Fibroblast of villous mesenchyme (primary cell): ENCODE data around the gene IL4. TPM values are rescaled to one million over a fixed set of nuclear protein-coding genes. Genes with fewer than 3 reads are reported as not detected.

ENCODE experiments used
- DNase-seq: peaks from one replicate; pipeline ENCODE4 v3.0.0-alpha.2; 2010; ENCODE audit warnings: low read depth
- H3K4me3 ChIP-seq: 2 replicates; pipeline ENCODE4 v1.5.1; 2011; ENCODE audit warnings: low read depth, mild to moderate bottlenecking, low read length
- total RNA-seq: library from RNA; depleted of rRNA; stranded (reverse); fragments of >200 nt; gene quantifications from 2 replicates; pipeline ENCODE4 v1.2.3, GENCODE V29; 2012
- TF ChIP-seq, protein P1 (sequence below): IDR thresholded peaks from 2 replicates; pipeline ENCODE4 v1.5.1; 2012; ENCODE audit warnings: low read depth, mild to moderate bottlenecking, low read length; ENCODE audit not compliant: insufficient read depth

IL4 gene
- total RNA-seq, 1 donor = not detected

DNA sequence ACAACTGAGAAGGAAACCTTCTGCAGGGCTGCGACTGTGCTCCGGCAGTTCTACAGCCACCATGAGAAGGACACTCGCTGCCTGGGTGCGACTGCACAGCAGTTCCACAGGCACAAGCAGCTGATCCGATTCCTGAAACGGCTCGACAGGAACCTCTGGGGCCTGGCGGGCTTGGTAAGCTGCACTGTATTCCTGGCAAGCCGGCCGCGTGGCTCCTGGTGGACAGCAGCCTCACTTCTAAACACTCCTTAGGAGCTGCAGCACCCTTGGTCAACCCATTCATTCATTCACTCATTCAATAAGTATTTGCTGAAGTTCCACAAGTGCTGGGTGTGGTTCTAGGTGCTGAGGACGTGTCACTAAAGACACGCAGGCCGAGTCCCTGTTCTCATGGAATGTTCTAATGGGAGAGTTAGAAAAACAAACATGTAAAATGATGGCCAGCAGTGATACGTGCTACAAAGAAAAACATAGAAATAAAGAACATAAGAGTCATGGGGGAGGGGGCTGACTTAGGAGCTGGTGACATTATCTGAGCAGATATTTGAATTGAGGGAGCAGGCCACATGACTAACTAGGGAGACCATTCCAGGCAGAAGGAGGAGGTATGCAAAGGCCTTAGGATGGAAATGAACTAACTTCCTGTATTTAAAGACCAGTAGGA, 6.1 kb downstream of the IL4 start:
- TF ChIP-seq, protein P1, sequence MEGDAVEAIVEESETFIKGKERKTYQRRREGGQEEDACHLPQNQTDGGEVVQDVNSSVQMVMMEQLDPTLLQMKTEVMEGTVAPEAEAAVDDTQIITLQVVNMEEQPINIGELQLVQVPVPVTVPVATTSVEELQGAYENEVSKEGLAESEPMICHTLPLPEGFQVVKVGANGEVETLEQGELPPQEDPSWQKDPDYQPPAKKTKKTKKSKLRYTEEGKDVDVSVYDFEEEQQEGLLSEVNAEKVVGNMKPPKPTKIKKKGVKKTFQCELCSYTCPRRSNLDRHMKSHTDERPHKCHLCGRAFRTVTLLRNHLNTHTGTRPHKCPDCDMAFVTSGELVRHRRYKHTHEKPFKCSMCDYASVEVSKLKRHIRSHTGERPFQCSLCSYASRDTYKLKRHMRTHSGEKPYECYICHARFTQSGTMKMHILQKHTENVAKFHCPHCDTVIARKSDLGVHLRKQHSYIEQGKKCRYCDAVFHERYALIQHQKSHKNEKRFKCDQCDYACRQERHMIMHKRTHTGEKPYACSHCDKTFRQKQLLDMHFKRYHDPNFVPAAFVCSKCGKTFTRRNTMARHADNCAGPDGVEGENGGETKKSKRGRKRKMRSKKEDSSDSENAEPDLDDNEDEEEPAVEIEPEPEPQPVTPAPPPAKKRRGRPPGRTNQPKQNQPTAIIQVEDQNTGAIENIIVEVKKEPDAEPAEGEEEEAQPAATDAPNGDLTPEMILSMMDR = no peak
- no peak for DNase-seq
- no peak overlapping the region for H3K4me3 ChIP-seq

DNA sequence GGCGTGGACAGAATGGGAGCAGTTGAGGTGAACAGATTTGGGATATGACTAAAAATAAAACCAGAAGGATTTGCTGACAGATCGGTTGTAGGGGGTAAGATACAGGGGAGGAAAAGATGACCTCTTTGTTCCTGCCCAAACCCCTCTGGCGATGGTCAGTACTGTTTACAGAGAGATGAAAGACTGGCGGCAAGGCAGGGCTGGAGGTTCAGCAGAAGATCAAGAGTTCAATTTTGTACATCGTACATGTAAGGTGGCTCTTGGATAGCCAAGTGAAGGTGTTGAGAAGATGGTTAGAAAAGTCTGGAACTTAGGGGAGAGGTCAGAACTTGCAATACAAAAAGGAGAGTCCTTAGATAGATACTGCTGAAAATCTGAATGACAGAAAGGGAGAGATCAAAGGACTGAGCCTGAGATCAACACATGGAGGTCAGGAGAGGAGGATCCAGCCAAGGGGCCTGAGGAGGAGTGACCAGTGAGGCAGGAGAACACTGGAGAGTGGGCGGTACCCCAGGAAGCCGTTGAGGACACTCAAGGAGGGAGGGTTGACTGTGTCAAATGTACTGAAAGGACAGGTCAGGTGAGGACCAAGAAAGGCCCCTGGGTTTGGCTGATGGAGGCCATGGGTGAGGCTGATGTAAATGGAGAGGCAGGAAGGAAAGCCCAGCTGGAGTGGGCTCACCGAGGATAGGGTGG, 7.1 kb downstream of the IL4 start:
- no peak overlapping the region for H3K4me3 ChIP-seq
- DNase-seq = no peak
- TF ChIP-seq, protein P1 = no peak

DNA sequence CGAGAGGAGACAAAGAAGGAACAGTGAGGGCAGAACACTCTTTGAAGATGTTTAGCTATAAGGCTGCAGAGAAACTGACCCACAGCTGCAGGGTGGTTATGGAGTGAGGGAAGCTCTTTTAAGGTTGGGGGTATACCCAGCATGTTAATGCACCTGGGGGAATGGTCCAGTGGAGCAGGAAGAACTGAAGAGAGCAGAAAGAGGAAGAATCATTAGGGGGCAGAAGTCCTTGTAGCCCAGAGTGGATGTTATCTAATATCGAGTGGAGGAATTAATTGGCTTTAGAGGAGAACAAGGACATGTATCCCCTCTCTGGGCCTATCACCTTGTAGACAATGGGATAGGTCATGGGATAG, 7.7 kb downstream of the IL4 start:
- TF ChIP-seq, protein P1 = no peak
- H3K4me3 ChIP-seq = no peak overlapping the region
- DNase-seq = no peak

DNA sequence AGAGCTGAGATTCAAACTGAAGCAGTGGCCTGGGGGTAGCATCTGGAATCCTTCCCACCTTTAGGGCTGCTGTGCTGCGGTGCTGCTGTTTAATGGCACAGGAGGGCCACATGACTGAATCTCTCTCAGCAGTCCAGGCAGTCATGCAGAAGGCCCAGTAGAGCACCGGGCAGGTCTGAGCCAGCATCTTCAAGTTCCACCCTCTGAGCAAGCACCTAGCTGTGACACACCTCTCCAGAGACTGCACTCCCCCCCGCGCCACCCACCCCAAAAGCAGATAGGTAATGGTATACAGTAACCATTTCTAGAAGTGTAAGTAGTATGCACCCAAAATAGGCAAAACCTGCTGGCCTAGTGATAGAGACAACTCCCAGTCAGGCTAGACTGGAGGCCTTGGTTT, 8.2 kb downstream of the IL4 start:
- DNase-seq = no peak
- TF ChIP-seq, protein P1 = no peak
- H3K4me3 ChIP-seq = no peak overlapping the region

DNA sequence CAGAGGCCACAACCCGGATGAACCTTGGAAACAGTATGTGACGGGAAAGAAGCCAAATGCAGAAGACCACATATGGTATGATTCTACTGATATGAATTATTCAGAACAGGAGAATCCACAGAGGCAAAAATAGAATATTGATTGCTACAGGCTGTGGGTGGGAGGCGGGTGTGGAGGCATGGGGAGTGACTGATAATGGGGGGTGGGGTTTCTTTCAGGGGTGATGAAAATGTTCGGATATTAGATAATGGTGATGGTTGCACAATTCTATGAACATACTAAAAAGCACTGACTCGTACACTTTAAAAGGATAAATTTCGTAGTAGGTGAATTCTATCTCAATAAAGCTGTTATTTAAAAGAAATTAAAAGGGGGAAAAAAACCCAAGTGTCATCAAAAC, 10.7 kb downstream of the IL4 start:
- TF ChIP-seq, protein P1 = no peak
- no peak overlapping the region for H3K4me3 ChIP-seq
- DNase-seq = no peak

DNA sequence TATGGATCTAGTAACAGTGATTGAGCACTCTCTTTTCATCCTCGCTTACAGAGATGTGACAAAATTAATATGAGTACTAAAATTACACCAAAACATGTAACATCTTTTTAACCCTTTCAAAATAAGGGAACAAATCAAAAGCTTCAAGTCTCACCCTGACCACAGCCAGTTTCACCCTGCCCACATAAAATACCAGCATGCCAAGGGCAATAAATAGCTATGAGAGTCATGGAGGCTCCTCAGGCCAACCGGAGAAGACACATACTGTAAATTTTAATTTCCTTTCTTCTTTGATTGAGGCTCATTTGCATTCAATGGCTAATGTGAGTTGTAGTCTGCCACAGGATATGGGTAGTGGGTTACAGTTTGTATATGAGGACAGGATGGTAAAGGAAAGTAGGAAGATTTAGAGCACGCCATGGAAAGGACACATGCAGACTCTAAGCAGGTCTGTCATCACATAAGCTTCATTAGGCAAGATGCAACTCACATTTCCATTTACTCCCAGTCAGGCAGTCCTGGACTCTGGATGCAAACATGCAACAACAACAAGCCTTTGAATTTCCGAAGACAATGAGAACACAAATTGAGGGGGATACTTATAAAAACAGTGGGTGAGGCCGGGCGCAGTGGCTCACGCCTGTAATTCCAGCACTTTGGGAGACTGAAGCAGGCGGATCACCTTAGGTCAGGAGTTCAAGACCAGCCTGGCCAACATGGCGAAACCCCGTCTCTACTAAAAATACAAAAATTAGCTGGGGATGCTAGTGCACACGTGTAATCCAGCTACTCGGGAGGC, 11.3 kb downstream of the IL4 start:
- no peak for DNase-seq
- H3K4me3 ChIP-seq = no peak overlapping the region
- TF ChIP-seq, protein P1 = no peak
